VCaP (cell line): ENCODE results near the gene LMBRD1.
"Not testable (repeated sequence)": the region's sequence is repeated elsewhere in the genome, so short reads cannot be mapped to it uniquely, and the experiment has no call there.

ENCODE experiments used
- H3K27ac ChIP-seq: fragments of 450-650 bp; 2 replicates; pipeline ENCODE4 v1.5.1; 2017
- TF ChIP-seq, protein P1 (sequence below): fragments of 450-650 bp; conservative IDR thresholded peaks from 2 replicates; pipeline ENCODE4 v1.5.1; 2017; ENCODE audit warnings: mild to moderate bottlenecking, moderate library complexity

The LMBRD1 gene

DNA sequence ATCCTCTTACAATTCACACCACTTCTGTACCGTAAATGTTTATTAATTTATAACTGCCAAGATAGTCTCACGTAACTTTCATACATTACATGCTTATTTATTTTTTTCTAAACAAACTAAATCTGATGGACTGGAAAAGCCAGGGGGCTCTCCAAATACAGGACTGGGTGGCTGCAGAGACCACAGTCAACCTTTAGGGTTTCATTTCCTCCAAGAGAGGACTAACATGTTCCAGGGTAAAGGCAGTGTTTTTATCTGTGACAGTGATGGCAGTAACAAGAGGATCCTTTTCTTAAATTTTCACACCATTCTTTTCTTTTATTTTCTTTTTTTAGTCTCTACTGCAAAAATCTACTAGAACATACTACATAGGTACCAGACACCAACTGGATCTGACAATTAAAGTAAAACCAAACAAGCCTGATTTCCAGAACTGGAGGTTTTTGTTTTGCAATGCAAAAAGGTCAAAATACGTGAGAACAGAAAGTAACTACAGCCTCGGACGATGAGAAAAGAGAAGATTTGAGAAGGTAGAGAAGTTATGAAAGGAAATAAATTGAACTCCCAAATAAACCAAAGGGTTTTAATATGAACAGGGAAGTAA lies 1.2 kb downstream of the LMBRD1 start:
- H3K27ac ChIP-seq, result peak overlapping the region; percentile 86
- TF ChIP-seq, protein P1, sequence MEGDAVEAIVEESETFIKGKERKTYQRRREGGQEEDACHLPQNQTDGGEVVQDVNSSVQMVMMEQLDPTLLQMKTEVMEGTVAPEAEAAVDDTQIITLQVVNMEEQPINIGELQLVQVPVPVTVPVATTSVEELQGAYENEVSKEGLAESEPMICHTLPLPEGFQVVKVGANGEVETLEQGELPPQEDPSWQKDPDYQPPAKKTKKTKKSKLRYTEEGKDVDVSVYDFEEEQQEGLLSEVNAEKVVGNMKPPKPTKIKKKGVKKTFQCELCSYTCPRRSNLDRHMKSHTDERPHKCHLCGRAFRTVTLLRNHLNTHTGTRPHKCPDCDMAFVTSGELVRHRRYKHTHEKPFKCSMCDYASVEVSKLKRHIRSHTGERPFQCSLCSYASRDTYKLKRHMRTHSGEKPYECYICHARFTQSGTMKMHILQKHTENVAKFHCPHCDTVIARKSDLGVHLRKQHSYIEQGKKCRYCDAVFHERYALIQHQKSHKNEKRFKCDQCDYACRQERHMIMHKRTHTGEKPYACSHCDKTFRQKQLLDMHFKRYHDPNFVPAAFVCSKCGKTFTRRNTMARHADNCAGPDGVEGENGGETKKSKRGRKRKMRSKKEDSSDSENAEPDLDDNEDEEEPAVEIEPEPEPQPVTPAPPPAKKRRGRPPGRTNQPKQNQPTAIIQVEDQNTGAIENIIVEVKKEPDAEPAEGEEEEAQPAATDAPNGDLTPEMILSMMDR, result no peak

DNA sequence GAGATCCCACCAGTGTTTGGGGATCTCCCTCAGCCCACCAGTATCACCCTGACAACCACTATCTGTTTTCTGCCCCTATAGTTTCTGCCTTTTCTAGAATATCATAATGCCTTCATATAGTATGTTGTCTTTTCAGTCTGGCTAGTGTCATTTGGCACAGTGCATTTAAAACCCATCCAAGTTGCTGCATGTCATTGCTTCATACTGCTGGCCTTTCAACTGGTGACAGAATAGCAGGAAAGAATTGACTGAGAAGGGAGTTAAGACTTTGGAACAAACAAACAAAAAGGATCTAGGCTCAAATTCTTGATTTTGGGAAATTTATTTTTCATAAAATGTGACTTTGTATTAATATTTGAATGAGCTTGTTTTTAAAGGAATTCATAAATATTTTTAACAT lies 4.5 kb downstream of the LMBRD1 start:
- H3K27ac ChIP-seq, result peak overlapping the region; percentile 19; the same call in 1 of the 2 replicates
- TF ChIP-seq, protein P1, result no peak

DNA sequence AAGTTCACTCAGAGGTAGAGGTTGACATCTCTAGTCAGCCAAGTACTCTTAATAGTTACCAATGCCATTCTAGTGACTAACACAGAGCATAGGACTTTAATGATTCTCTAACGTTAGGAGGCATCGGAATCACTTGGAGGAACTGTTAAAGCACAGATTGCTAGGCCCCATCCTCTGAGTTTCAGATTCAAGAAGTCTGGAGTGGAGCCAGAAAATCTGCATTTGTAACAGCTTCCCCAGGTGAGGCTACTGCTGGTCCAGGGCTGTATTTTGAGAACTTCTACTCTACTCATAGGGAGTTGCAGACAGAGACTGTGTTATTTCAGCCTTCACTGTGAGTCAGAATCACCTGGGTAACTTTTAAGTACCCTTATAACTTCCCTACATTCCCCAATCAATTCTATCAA lies 5.7 kb downstream of the LMBRD1 start:
- TF ChIP-seq, protein P1, result no peak
- H3K27ac ChIP-seq, result no peak overlapping the region

DNA sequence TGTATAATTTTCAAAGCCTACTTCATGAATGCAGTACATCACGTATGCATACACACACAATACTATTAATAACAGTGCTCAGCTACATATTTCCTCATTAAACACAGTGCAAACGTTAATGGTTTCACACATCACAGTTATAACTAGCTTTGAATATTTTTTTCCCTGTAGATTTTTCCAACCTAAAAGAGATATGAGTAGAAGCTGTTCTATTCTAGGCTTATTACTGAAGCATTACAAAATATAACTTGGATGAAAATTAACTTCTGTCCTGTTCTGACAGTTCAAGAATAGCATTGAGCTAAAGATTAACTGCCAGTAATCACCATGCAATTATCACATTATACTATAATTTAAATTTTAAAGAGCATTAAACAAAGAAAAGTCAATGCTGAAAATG lies 6.2 kb downstream of the LMBRD1 start:
- TF ChIP-seq, protein P1, result no peak
- no peak overlapping the region for H3K27ac ChIP-seq

DNA sequence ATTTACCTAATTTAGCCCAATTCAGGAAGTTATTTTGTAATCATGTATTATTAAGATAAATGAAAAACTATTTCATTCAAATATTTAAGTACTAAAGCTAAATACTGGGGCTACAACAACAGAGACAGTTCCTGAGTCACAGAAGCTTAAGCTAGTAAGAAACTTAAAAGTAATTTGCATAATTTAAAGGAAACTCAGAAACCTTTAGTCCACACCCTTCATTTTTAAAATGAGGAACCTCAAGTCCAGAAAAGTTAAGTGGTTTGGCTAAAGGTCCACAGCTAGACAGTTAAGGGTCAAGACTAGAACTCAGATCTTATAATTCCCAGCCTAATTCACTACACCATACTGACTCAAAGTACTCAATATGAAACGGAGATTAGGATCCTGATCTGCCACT lies 7.2 kb downstream of the LMBRD1 start:
- no peak overlapping the region for H3K27ac ChIP-seq
- TF ChIP-seq, protein P1, result no peak

DNA sequence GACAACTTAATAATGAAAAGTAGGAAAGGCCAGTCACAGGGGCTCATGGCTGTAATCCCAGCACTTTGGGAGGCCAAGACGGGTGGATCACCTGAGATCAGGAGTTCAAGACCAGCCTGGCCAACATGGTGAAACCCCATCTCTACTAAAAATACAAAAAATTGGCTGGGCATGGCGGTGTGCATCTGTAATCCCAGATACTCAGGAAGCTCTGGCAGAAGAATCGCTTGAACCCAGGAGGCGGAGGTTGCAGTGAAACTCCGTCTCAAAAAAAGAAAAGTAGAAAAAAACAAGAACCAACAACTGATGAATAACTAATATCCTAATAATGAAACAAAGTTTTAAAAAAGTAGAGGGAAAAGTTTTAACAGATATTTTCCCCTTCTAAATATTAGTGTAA lies 9.4 kb downstream of the LMBRD1 start:
- not testable (repeated sequence) for H3K27ac ChIP-seq

DNA sequence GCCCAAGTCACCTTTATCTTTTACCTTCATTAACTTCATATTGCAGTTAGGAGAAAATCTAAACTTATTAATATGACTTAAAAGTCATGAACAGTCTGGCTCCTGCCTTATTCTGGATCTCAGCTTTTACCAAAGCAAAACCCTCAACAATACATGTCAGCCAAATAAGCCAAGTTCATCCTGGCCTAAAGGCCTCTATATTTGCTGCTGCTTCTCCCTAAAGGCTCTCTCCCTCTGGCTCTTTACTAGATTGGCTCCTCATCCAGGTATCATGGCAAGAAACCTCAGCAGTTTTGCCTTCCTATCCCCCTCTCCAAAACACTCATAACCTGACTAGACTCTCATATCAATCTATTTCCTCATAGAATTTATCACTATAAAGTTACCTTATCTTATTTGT lies 11.1 kb downstream of the LMBRD1 start:
- TF ChIP-seq, protein P1, result no peak
- no peak overlapping the region for H3K27ac ChIP-seq

DNA sequence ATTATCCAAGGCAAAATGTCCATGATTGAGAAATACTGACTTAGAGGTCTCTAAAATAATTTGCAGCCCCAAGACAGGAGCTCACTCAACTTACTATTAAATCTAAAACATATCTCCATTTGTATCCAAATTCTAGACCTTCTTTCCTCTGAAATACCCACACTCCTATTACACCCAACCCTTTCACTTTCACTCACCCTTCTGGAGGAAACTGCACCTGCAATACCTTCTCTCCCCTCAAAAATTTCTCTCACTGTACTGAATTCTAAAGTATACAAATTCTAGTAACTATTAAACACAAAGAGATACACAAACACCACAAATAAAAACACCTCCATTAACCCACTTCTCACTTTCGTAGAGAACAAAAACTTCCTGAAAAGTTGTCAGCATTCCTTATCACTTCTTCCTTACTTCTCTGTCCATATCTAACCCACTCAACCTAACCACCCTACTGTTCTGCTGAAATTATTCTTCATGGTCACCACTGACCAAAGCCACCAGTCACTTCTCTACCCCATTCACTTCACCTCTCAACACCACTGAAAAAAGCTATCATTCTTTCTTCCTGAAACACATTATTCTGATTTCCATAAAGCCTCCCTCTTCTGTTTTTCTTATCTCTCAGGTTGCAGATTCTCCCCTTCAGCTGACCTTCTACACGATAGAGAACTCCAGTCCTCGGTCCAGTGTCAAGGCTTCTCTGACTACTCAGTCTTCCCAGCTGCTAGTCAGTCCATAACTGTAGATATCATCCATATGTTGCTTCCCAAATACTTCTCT lies 12.0 kb downstream of the LMBRD1 start:
- no peak overlapping the region for H3K27ac ChIP-seq
- TF ChIP-seq, protein P1, result no peak
